Activated CD4-positive, alpha-beta T cell treated with anti-CD3 and anti-CD28 coated beads, Interleukin-2, amount 50 U/mL, for 24 hours (primary cell): ENCODE results near the gene ECM2.

Experiments
- DNase-seq, 2 donors: peaks; one replicate each; pipeline ENCODE4 v3.0.0-alpha.2; 2020; ENCODE audit warnings: low read depth in 1 of 2, low spot score in 1 of 2

Gene ECM2

GRCh38 chr9:92468206-92468605, 67.6 kb downstream of the ECM2 start:
- no peak for DNase-seq

DNA sequence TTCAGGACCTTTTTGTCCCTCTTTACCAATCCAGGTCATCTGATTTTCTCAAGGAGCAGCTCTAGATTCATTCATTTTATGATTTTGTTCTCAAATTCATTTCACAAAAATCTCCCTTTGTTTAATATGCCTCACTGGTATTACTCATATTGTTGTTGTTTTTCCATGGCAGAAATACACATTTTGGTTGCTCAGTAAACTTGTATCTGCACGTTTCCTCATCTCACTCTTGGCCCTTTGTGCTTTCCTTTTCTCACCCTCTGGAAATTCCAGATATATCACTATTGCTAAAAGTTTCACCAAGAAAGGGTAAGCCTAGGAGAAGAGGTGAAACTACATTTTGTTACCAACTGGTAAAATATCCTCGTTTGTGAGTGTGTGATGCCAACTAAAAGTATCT, 68.3 kb downstream of the ECM2 start:
- DNase-seq = no peak

- DNase-seq = no peak
These were observed 68.7 kb downstream of the ECM2 start for GRCh38 chr9:92467041-92467440.

- no peak for DNase-seq
These were observed 71.8 kb downstream of the ECM2 start for GRCh38 chr9:92463984-92464383.

DNA sequence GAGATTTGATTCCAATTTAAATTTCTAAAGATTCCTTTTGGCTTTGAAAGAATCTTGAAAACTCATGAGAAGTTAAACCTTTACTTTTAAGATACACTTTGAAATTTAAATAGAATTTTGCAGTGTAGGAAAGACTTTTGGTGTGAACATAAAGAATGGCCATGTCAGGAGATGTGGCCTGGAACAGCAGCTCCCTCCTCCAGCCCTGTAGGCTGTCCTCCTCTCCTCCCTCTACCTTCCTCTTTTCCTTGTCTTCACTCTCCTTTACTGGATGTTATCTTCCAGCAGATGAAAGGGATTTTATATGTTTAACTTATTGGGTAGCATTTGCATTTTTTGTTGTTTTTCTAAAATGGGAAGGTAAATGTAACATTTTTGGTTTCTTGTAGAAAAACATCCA, 72.4 kb downstream of the ECM2 start:
- DNase-seq = no peak

- no peak for DNase-seq
These were observed 78.2 kb downstream of the ECM2 start for GRCh38 chr9:92457576-92457975.

DNA sequence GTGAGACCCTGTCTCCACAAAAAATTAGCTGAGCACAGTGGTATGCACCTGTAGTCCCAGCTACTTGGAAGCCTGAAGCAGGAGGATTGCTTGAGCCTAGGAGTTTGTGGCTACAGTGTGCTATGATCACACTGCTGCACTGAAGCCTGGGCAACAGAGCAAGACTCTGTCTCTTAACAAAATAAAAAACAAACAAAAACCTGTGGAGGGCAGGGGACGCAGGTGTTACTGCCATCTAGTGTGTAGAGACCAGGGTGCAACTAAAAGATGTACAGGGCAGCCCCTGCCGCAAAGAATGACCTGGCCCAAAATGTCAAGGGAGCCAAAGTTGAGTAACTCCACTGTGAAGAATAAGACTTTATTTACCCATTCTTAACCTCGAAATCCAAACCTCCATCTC, 80.6 kb downstream of the ECM2 start:
- DNase-seq = no peak

DNA sequence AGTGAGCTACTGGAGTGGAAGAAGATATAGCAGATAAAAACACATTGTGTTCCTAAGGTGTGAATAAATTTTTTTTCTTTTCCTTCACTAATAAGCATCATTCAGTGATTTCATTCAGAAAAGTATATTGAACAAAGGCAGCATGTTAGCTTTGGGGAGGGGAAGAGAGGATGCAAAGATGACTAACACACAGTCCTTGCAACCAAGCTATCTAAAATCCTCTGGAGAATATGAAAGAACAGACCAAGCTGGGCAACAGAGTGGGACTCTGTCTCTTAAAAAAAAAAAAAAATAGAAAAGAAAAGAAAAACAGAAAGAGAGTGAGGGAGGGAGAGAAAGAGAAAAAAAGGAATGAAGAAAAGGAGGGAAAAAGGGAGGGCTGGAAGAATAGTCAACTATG, 89.3 kb downstream of the ECM2 start:
- no peak for DNase-seq
